Activated T-cell treated with anti-CD3 and anti-CD28 coated beads, Interleukin-2, amount 50 U/mL, for 72 hours (primary cell): ENCODE measurements around the gene VPS45. TPM values are rescaled to one million over a fixed set of nuclear protein-coding genes. Genes with fewer than 3 reads are reported as not detected.
"Not testable (repeated sequence)": the region's sequence is repeated elsewhere in the genome, so short reads cannot be mapped to it uniquely, and the experiment has no call there.

Source experiments
- ATAC-seq, 2 donors: fragments of 150-1000 bp; cut with Tn5 transposase; replicated peaks in 1 of 2; 2 replicates each; pipeline ENCODE4 v1.10.0; 2021; ENCODE audit warnings: moderate library complexity in 2 of 2, mild to moderate bottlenecking in 1 of 2
- DNase-seq, 2 donors: peaks; one replicate each; pipeline ENCODE4 v3.0.0; 2021 to 2022; ENCODE audit warnings: mixed read lengths in 1 of 2
- H3K27ac Mint-ChIP-seq: one replicate; pipeline ENCODE4 v1.8.0; 2022; ENCODE audit warnings: mild to moderate bottlenecking, moderate library complexity, mixed read lengths
- H3K27me3 Mint-ChIP-seq: one replicate; pipeline ENCODE4 v1.8.0; 2022; ENCODE audit warnings: low read depth, mixed read lengths
- H3K36me3 Mint-ChIP-seq, 2 donors: one replicate each; pipeline ENCODE4 v1.8.0; 2022; ENCODE audit warnings: mixed read lengths in 2 of 2, mild to moderate bottlenecking in 1 of 2; ENCODE audit not compliant: insufficient read depth in 2 of 2
- H3K4me1 Mint-ChIP-seq: one replicate; pipeline ENCODE4 v1.8.0; 2022; ENCODE audit warnings: low read depth, mixed read lengths
- H3K4me3 Mint-ChIP-seq, 2 donors: one replicate each; pipeline ENCODE4 v1.8.0; 2022; ENCODE audit warnings: mild to moderate bottlenecking in 2 of 2, mixed read lengths in 2 of 2, moderate library complexity in 2 of 2
- H3K9me3 Mint-ChIP-seq, 2 donors: one replicate each; pipeline ENCODE4 v1.8.0; 2022; ENCODE audit warnings: mixed read lengths in 2 of 2
- total RNA-seq, 2 donors: library from RNA; stranded (reverse); gene quantifications; one replicate each; pipeline ENCODE4 v1.2.3, GENCODE V29; 2022

The VPS45 gene
- total RNA-seq, 2 donors from 2014 or later = 32.4 to 35.4 TPM

- H3K27me3 Mint-ChIP-seq = no peaks in the 10 kb centered on the region
- no peak for DNase-seq
Observed at GRCh38 chr1:150178548-150178947, 111.0 kb downstream of the VPS45 start.

GRCh38 chr1:150179867-150180266 is 112.3 kb downstream of the VPS45 start:
- no peaks in the 10 kb centered on the region for H3K9me3 Mint-ChIP-seq
- no peak for DNase-seq
- no peaks in the 10 kb centered on the region for H3K27me3 Mint-ChIP-seq
- no peak overlapping the region for H3K27ac Mint-ChIP-seq
- ATAC-seq = no peak
- no peak overlapping the region for H3K4me3 Mint-ChIP-seq
- H3K36me3 Mint-ChIP-seq = no peaks in the 10 kb centered on the region
- H3K4me1 Mint-ChIP-seq = no peaks in the 10 kb centered on the region

More at GRCh38 chr1:150178548-150178947, 111.0 kb downstream of the VPS45 start:
- no peaks in the 10 kb centered on the region for H3K36me3 Mint-ChIP-seq
- no peaks in the 10 kb centered on the region for H3K4me1 Mint-ChIP-seq
- H3K9me3 Mint-ChIP-seq = no peaks in the 10 kb centered on the region
- ATAC-seq = no peak
- no peak overlapping the region for H3K4me3 Mint-ChIP-seq
- H3K27ac Mint-ChIP-seq = no peak overlapping the region

GRCh38 chr1:150180474-150180873 is 112.9 kb downstream of the VPS45 start:
- H3K4me1 Mint-ChIP-seq = no peaks in the 10 kb centered on the region
- no peaks in the 10 kb centered on the region for H3K27me3 Mint-ChIP-seq
- H3K4me3 Mint-ChIP-seq = no peak overlapping the region
- H3K9me3 Mint-ChIP-seq = no peaks in the 10 kb centered on the region
- no peaks in the 10 kb centered on the region for H3K36me3 Mint-ChIP-seq
- no peak for ATAC-seq
- no peak overlapping the region for H3K27ac Mint-ChIP-seq
- no peak for DNase-seq

- no peaks in the 10 kb centered on the region for H3K9me3 Mint-ChIP-seq
- ATAC-seq = no peak
- no peaks in the 10 kb centered on the region for H3K36me3 Mint-ChIP-seq
- no peak overlapping the region for H3K27ac Mint-ChIP-seq
- no peak overlapping the region for H3K4me3 Mint-ChIP-seq
- peaks cover 7% of the 10 kb centered on the region for H3K4me1 Mint-ChIP-seq
- no peak for DNase-seq
- no peaks in the 10 kb centered on the region for H3K27me3 Mint-ChIP-seq
Observed at GRCh38 chr1:150182247-150182646, 114.7 kb downstream of the VPS45 start.

- Mint-ChIP-seq H3K4me1 (peaks cover 11% of the 10 kb centered on the region), H3K36me3 (no peaks in the 10 kb centered on the region), H3K4me3 (no peak overlapping the region), H3K9me3 (no peaks in the 10 kb centered on the region), H3K27me3 (no peaks in the 10 kb centered on the region), H3K27ac (no peak overlapping the region)
- DNase-seq (no peak), ATAC-seq (no peak)
Observed at GRCh38 chr1:150183061-150183460, 115.5 kb downstream of the VPS45 start.

GRCh38 chr1:150185481-150185880 is 117.9 kb downstream of the VPS45 start:
- no peak for ATAC-seq
- Mint-ChIP-seq H3K27ac (no peak overlapping the region), H3K4me1 (peaks cover 11% of the 10 kb centered on the region), H3K27me3 (no peaks in the 10 kb centered on the region), H3K36me3 (no peaks in the 10 kb centered on the region), H3K9me3 (no peaks in the 10 kb centered on the region), H3K4me3 (no peak overlapping the region)
- no peak for DNase-seq

- not testable (repeated sequence) for H3K27ac Mint-ChIP-seq, H3K36me3 Mint-ChIP-seq, DNase-seq, H3K27me3 Mint-ChIP-seq, H3K9me3 Mint-ChIP-seq, ATAC-seq
- Mint-ChIP-seq H3K4me3 (peak overlapping the region in 1 of 2 donors; percentile 54), H3K4me1 (peaks cover 11% of the 10 kb centered on the region)
Observed at GRCh38 chr1:150186438-150186788, 118.8 kb downstream of the VPS45 start.

GRCh38 chr1:150186789-150187559 is 119.4 kb downstream of the VPS45 start:
- DNase-seq = peak; percentile 23 to 26
- ATAC-seq = peak; percentile 76 to 80
- H3K4me1 Mint-ChIP-seq = peaks cover 11% of the 10 kb centered on the region
- no peaks in the 10 kb centered on the region for H3K36me3 Mint-ChIP-seq
- peak overlapping the region; percentile 48 to 54 for H3K4me3 Mint-ChIP-seq
- H3K27me3 Mint-ChIP-seq = no peaks in the 10 kb centered on the region
- H3K27ac Mint-ChIP-seq = no peak overlapping the region
- H3K9me3 Mint-ChIP-seq = no peaks in the 10 kb centered on the region

GRCh38 chr1:150187560-150187931 is 120.0 kb downstream of the VPS45 start:
- no peaks in the 10 kb centered on the region for H3K9me3 Mint-ChIP-seq
- peak overlapping the region; percentile 48 to 54 for H3K4me3 Mint-ChIP-seq
- ATAC-seq = peak; percentile 49 to 55
- H3K27me3 Mint-ChIP-seq = no peaks in the 10 kb centered on the region
- peaks cover 11% of the 10 kb centered on the region for H3K4me1 Mint-ChIP-seq
- no peak overlapping the region for H3K27ac Mint-ChIP-seq
- DNase-seq = no peak
- H3K36me3 Mint-ChIP-seq = no peaks in the 10 kb centered on the region

GRCh38 chr1:150192012-150192411 is 124.4 kb downstream of the VPS45 start:
- Mint-ChIP-seq H3K36me3 (no peaks in the 10 kb centered on the region), H3K4me3 (no peak overlapping the region), H3K27me3 (no peaks in the 10 kb centered on the region), H3K4me1 (peaks cover 6% of the 10 kb centered on the region), H3K27ac (no peak overlapping the region), H3K9me3 (no peaks in the 10 kb centered on the region)
- ATAC-seq (no peak), DNase-seq (no peak)

- no peak for DNase-seq
- no peaks in the 10 kb centered on the region for H3K4me1 Mint-ChIP-seq
- no peaks in the 10 kb centered on the region for H3K27me3 Mint-ChIP-seq
- ATAC-seq = no peak
- no peak overlapping the region for H3K4me3 Mint-ChIP-seq
- H3K36me3 Mint-ChIP-seq = no peaks in the 10 kb centered on the region
- H3K27ac Mint-ChIP-seq = no peak overlapping the region
- no peaks in the 10 kb centered on the region for H3K9me3 Mint-ChIP-seq
Observed at GRCh38 chr1:150194381-150195031, 126.9 kb downstream of the VPS45 start.
